ENCODE data around the gene RNASE4.

RNASE4 gene

DNA sequence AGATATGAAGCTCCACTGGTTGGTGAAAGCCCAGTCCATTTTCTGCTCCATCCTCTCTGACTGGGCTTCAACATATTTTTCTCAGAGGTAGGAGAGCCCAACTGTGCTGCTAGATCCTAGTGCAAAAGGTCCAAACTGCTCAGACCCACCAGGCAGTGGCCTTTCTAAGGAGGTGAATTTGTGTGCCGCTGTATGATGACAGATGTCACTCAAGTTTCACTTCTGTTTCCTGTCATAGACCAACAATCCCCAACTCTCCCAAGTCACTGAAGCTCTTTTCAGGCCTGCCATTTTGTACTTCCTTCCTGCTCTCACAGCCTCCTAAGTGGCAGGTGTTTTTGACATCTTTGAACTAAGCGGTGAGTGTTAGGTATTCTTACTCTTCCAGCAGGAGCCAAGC, 16.4 kb upstream of the RNASE4 start:
- Histone ChIP-seq H2AFZ (ENCODE audit: insufficient read depth, low read length, poor library complexity) (no peak overlapping the region), H2BK12ac (ENCODE audit: low read length) (no peak overlapping the region), H3K79me1 (ENCODE audit: low read length) (no peaks in the 10 kb centered on the region), H3K79me2 (ENCODE audit: control insufficient read depth, insufficient read depth, low read length, poor library complexity) (no peaks in the 10 kb centered on the region), H3K9ac (ENCODE audit: low read length) (no peak overlapping the region), H3K27me3 (ENCODE audit: insufficient read depth, low read length) (peaks cover 6% of the 10 kb centered on the region), H3K14ac (ENCODE audit: low read length) (no peak overlapping the region), H3K23ac (ENCODE audit: low read length) (no peak overlapping the region), H3K4me3 (ENCODE audit: low read depth, low read length) (no peak overlapping the region), H3K18ac (ENCODE audit: low read length) (no peak overlapping the region), H3K4me1 (ENCODE audit: control insufficient read depth in 1 of 2, insufficient read depth in 2 of 2, low read length in 2 of 2) (peaks cover 0 to 4% of the 10 kb centered on the region in 2 experiments), H3K4me2 (ENCODE audit: low read length) (no peak overlapping the region), H2AK5ac (ENCODE audit: low read length) (no peak overlapping the region), H4K12ac (ENCODE audit: low read depth, low read length) (no peak overlapping the region), H2BK120ac (ENCODE audit: insufficient read depth, low read length, poor library complexity) (no peak overlapping the region), H2BK5ac (ENCODE audit: low read depth, low read length, poor library complexity) (no peak overlapping the region), H3K27ac (ENCODE audit: low read depth, low read length) (no peak overlapping the region), H3K9me3 (ENCODE audit: insufficient read depth, low read depth, low read length) (no peaks in the 10 kb centered on the region), H3K36me3 (ENCODE audit: control insufficient read depth in 1 of 2, insufficient read depth in 2 of 2, low read length in 2 of 2) (no peaks in the 10 kb centered on the region), H4K91ac (ENCODE audit: low read depth, low read length) (no peak overlapping the region), H4K8ac (ENCODE audit: low read depth, low read length) (no peak overlapping the region), H3K4ac (ENCODE audit: low read depth, low read length) (no peak overlapping the region)
- no peak for DNase-seq
- WGBS (ENCODE audit: extremely low coverage, insufficient coverage, insufficient read length) = no CpG with 5 or more reads among the region's 2 CpGs

- no peak overlapping the region for H3K4me2 ChIP-seq (ENCODE audit: low read length)
- no peak overlapping the region for H2BK120ac ChIP-seq (ENCODE audit: insufficient read depth, low read length, poor library complexity)
- H4K91ac ChIP-seq (ENCODE audit: low read depth, low read length) = no peak overlapping the region
- H2BK5ac ChIP-seq (ENCODE audit: low read depth, low read length, poor library complexity) = no peak overlapping the region
- no peaks in the 10 kb centered on the region for H3K9me3 ChIP-seq (ENCODE audit: insufficient read depth, low read depth, low read length)
- H3K27ac ChIP-seq (ENCODE audit: low read depth, low read length) = no peak overlapping the region
- no peak overlapping the region for H2AFZ ChIP-seq (ENCODE audit: insufficient read depth, low read length, poor library complexity)
- no peaks in the 10 kb centered on the region for H3K36me3 ChIP-seq (ENCODE audit: control insufficient read depth in 1 of 2, insufficient read depth in 2 of 2, low read length in 2 of 2)
- no peaks in the 10 kb centered on the region for H3K79me2 ChIP-seq (ENCODE audit: control insufficient read depth, insufficient read depth, low read length, poor library complexity)
- no peak for DNase-seq
- H3K9ac ChIP-seq (ENCODE audit: low read length) = no peak overlapping the region
- no peaks in the 10 kb centered on the region for H3K4me1 ChIP-seq (ENCODE audit: control insufficient read depth in 1 of 2, insufficient read depth in 2 of 2, low read length in 2 of 2)
- no peak overlapping the region for H3K14ac ChIP-seq (ENCODE audit: low read length)
- H3K27me3 ChIP-seq (ENCODE audit: insufficient read depth, low read length) = peaks cover 2% of the 10 kb centered on the region
- no peak overlapping the region for H4K8ac ChIP-seq (ENCODE audit: low read depth, low read length)
- H2AK5ac ChIP-seq (ENCODE audit: low read length) = no peak overlapping the region
- no peak overlapping the region for H2BK12ac ChIP-seq (ENCODE audit: low read length)
- H3K18ac ChIP-seq (ENCODE audit: low read length) = no peak overlapping the region
- WGBS (ENCODE audit: extremely low coverage, insufficient coverage, insufficient read length) = no CpG with 5 or more reads among the region's 2 CpGs
- no peak overlapping the region for H4K12ac ChIP-seq (ENCODE audit: low read depth, low read length)
- no peak overlapping the region for H3K4ac ChIP-seq (ENCODE audit: low read depth, low read length)
- no peaks in the 10 kb centered on the region for H3K79me1 ChIP-seq (ENCODE audit: low read length)
- H3K23ac ChIP-seq (ENCODE audit: low read length) = no peak overlapping the region
- H3K4me3 ChIP-seq (ENCODE audit: low read depth, low read length) = no peak overlapping the region
These were observed 15.4 kb upstream of the RNASE4 start for GRCh38 chr14:20668969-20669368.

DNA sequence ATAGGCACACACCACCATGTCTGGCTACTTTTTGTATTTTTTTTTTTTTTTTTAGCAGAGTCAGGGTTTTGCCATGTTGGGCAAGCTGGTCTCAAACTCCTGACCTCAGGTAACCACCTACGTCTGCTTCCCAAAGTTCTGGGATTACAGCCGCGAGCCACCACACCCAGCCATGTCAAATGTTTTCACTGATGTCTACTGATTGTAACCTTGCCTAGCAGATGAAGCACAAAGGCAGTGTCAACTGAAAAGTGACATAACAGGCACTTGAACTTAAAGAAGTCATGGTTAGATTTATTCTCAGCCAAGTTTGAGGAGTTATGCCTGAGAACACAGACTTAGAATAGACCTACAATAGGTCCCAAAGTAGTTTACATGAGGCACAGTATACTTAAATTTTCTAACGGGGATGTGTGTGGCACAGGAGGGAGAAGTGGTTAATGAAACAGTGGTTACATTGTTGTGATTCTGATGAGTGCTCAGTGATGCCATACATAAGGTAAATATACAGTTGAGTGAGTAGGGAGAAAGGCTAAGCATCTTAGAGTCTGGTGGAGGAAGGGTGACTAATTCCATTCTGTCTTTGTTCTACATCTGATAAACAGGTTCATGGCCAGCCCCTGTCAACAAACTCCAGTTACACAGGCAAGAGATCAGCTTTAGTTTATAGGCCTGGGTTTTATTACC, 12.6 kb upstream of the RNASE4 start:
- Histone ChIP-seq H3K9ac (ENCODE audit: low read length) (no peak overlapping the region), H3K27ac (ENCODE audit: low read depth, low read length) (no peak overlapping the region), H3K14ac (ENCODE audit: low read length) (no peak overlapping the region), H3K4ac (ENCODE audit: low read depth, low read length) (no peak overlapping the region), H2BK120ac (ENCODE audit: insufficient read depth, low read length, poor library complexity) (no peak overlapping the region), H3K4me3 (ENCODE audit: low read depth, low read length) (no peak overlapping the region), H2AFZ (ENCODE audit: insufficient read depth, low read length, poor library complexity) (no peak overlapping the region), H2BK12ac (ENCODE audit: low read length) (no peak overlapping the region), H3K79me2 (ENCODE audit: control insufficient read depth, insufficient read depth, low read length, poor library complexity) (no peaks in the 10 kb centered on the region), H3K36me3 (ENCODE audit: control insufficient read depth in 1 of 2, insufficient read depth in 2 of 2, low read length in 2 of 2) (no peaks in the 10 kb centered on the region), H3K4me2 (ENCODE audit: low read length) (no peak overlapping the region), H4K12ac (ENCODE audit: low read depth, low read length) (no peak overlapping the region), H3K18ac (ENCODE audit: low read length) (no peak overlapping the region), H3K23ac (ENCODE audit: low read length) (no peak overlapping the region), H3K4me1 (ENCODE audit: control insufficient read depth in 1 of 2, insufficient read depth in 2 of 2, low read length in 2 of 2) (no peaks in the 10 kb centered on the region), H2BK5ac (ENCODE audit: low read depth, low read length, poor library complexity) (no peak overlapping the region), H3K27me3 (ENCODE audit: insufficient read depth, low read length) (no peaks in the 10 kb centered on the region), H4K8ac (ENCODE audit: low read depth, low read length) (no peak overlapping the region), H4K91ac (ENCODE audit: low read depth, low read length) (no peak overlapping the region), H3K9me3 (ENCODE audit: insufficient read depth, low read depth, low read length) (no peaks in the 10 kb centered on the region), H2AK5ac (ENCODE audit: low read length) (no peak overlapping the region), H3K79me1 (ENCODE audit: low read length) (no peaks in the 10 kb centered on the region)
- peak in 1 of 2 donors; percentile 45 for DNase-seq
- no CpG with 5 or more reads among the region's 4 CpGs for WGBS (ENCODE audit: extremely low coverage, insufficient coverage, insufficient read length)

DNA sequence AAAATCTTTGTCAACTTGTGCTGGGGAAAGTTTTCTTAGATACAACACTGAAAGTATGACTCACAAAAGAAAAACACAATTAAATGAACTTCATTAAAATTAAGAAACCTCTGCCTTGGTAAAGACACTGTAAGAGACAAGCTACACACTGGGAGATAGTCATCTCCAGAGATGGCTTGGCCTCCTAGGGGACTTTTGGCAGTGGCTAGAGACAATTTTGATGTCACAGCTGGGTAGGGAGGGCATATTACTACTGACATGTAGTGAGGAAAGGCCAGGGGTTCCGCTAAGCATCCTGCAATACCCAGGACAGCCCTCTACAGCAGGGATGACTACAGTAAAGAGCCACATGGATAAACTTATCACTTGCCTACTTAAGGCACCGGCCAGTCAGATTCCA, 8.7 kb upstream of the RNASE4 start:
- H3K4ac ChIP-seq (ENCODE audit: low read depth, low read length) = no peak overlapping the region
- no peak overlapping the region for H3K23ac ChIP-seq (ENCODE audit: low read length)
- no peak overlapping the region for H4K12ac ChIP-seq (ENCODE audit: low read depth, low read length)
- no peak overlapping the region for H3K27ac ChIP-seq (ENCODE audit: low read depth, low read length)
- H3K9ac ChIP-seq (ENCODE audit: low read length) = no peak overlapping the region
- no peak overlapping the region for H2BK12ac ChIP-seq (ENCODE audit: low read length)
- no peak overlapping the region for H2BK5ac ChIP-seq (ENCODE audit: low read depth, low read length, poor library complexity)
- H3K4me1 ChIP-seq (ENCODE audit: control insufficient read depth in 1 of 2, insufficient read depth in 2 of 2, low read length in 2 of 2) = peaks cover 0 to 4% of the 10 kb centered on the region in 2 experiments
- H2BK120ac ChIP-seq (ENCODE audit: insufficient read depth, low read length, poor library complexity) = no peak overlapping the region
- H4K8ac ChIP-seq (ENCODE audit: low read depth, low read length) = no peak overlapping the region
- DNase-seq = no peak
- no peak overlapping the region for H3K4me3 ChIP-seq (ENCODE audit: low read depth, low read length)
- no peaks in the 10 kb centered on the region for H3K79me2 ChIP-seq (ENCODE audit: control insufficient read depth, insufficient read depth, low read length, poor library complexity)
- no peak overlapping the region for H2AK5ac ChIP-seq (ENCODE audit: low read length)
- H3K4me2 ChIP-seq (ENCODE audit: low read length) = no peak overlapping the region
- H3K36me3 ChIP-seq (ENCODE audit: control insufficient read depth in 1 of 2, insufficient read depth in 2 of 2, low read length in 2 of 2) = no peaks in the 10 kb centered on the region
- no peaks in the 10 kb centered on the region for H3K9me3 ChIP-seq (ENCODE audit: insufficient read depth, low read depth, low read length)
- H3K18ac ChIP-seq (ENCODE audit: low read length) = no peak overlapping the region
- H3K27me3 ChIP-seq (ENCODE audit: insufficient read depth, low read length) = no peaks in the 10 kb centered on the region
- H2AFZ ChIP-seq (ENCODE audit: insufficient read depth, low read length, poor library complexity) = no peak overlapping the region
- H3K79me1 ChIP-seq (ENCODE audit: low read length) = no peaks in the 10 kb centered on the region
- WGBS (ENCODE audit: extremely low coverage, insufficient coverage, insufficient read length) = no CpG with 5 or more reads among the region's 2 CpGs
- no peak overlapping the region for H3K14ac ChIP-seq (ENCODE audit: low read length)
- H4K91ac ChIP-seq (ENCODE audit: low read depth, low read length) = no peak overlapping the region

Data from trophoblast cell (in vitro differentiated cells and primary cell).